GM21526 (cell line): ENCODE data around the gene RTN4RL1.

Experiments used
- ATAC-seq: cut with Tn5 transposase; IDR thresholded peaks from one replicate; pipeline ENCODE4 v1.9.1; 2021; ENCODE audit warnings: moderate library complexity; ENCODE audit not compliant: unreplicated experiment, low FRiP score

RTN4RL1 gene

GRCh38 chr17:2048805-2049204 lies 23.7 kb upstream of the RTN4RL1 start:
- no peak for ATAC-seq

GRCh38 chr17:2047590-2047989 lies 22.5 kb upstream of the RTN4RL1 start:
- no peak for ATAC-seq

GRCh38 chr17:2044263-2044894 lies 19.2 kb upstream of the RTN4RL1 start:
- no peak for ATAC-seq

GRCh38 chr17:2043785-2044184 lies 18.7 kb upstream of the RTN4RL1 start:
- no peak for ATAC-seq

GRCh38 chr17:2042933-2043332 lies 17.8 kb upstream of the RTN4RL1 start:
- ATAC-seq, result no peak

- ATAC-seq, result no peak
Observed at GRCh38 chr17:2042390-2042847, 17.3 kb upstream of the RTN4RL1 start.

- ATAC-seq, result peak; percentile 76
Observed at GRCh38 chr17:2041561-2042389, 16.6 kb upstream of the RTN4RL1 start, which contains the start of gene OVCA2. TSS of gene OVCA2 (plus strand) at chr17:2042022. CDS start at chr17:2042048, 26 bp downstream.

GRCh38 chr17:2040942-2041560 lies 15.9 kb upstream of the RTN4RL1 start:
- peak; percentile 10 for ATAC-seq

- no peak for ATAC-seq
Observed at GRCh38 chr17:2040219-2040827, 15.2 kb upstream of the RTN4RL1 start.

GRCh38 chr17:2037155-2037554 lies 12.0 kb upstream of the RTN4RL1 start:
- ATAC-seq, result no peak

- ATAC-seq, result no peak
Observed at GRCh38 chr17:2035541-2036488, 10.7 kb upstream of the RTN4RL1 start.

GRCh38 chr17:2034806-2035540 lies 9.8 kb upstream of the RTN4RL1 start:
- ATAC-seq, result no peak

GRCh38 chr17:2034157-2034556 lies 9.0 kb upstream of the RTN4RL1 start:
- no peak for ATAC-seq

- no peak for ATAC-seq
Observed at GRCh38 chr17:2033153-2033552, 8.0 kb upstream of the RTN4RL1 start.

- peak; percentile 8 for ATAC-seq
Observed at GRCh38 chr17:2030779-2031163, 5.6 kb upstream of the RTN4RL1 start.

- peak; percentile 58 for ATAC-seq
Observed at GRCh38 chr17:2029911-2030778, 5.0 kb upstream of the RTN4RL1 start, which contains the start of gene DPH1. TSS of gene DPH1 (plus strand) at chr17:2030153. CDS start at chr17:2030170, 17 bp downstream.

- no peak for ATAC-seq
Observed at GRCh38 chr17:2028737-2029136, 3.6 kb upstream of the RTN4RL1 start.

GRCh38 chr17:2028234-2028614 lies 3.1 kb upstream of the RTN4RL1 start:
- ATAC-seq, result no peak
